Activated CD4-positive, alpha-beta T cell treated with anti-CD3 and anti-CD28 coated beads, Interleukin-2, amount 10 ng/mL, durations not matched to agents 7 days and 5 days (primary cell): Measurements from ENCODE around the gene SLCO4A1. TPM values are rescaled to one million over a fixed set of nuclear protein-coding genes. Genes with fewer than 3 reads are reported as not detected.

Experiments used
- CTCF ChIA-PET: fragments of 350-600 bp; sonication (Branson Sonifier 250); formaldehyde crosslinking; loops from one replicate; lab custom pipeline; 2021; ENCODE audit warnings: antibody characterized with exemption; lab: Charles Lee
- POLR2A ChIA-PET: fragments of 350-600 bp; sonication (Branson Sonifier 250); formaldehyde crosslinking; loops from one replicate; lab custom pipeline; 2021; ENCODE audit warnings: antibody characterized with exemption; lab: Charles Lee
- DNase-seq: peaks from one replicate; pipeline ENCODE4 v3.0.0-alpha.2; 2020
- H3K27ac Mint-ChIP-seq: one replicate; pipeline ENCODE4 v1.8.0; 2021; ENCODE audit warnings: mild to moderate bottlenecking, moderate library complexity, mixed read lengths
- H3K27me3 Mint-ChIP-seq: one replicate; pipeline ENCODE4 v1.8.0; 2021; ENCODE audit warnings: mixed read lengths
- H3K36me3 Mint-ChIP-seq: one replicate; pipeline ENCODE4 v1.8.0; 2021; ENCODE audit warnings: low read depth, mixed read lengths
- H3K4me1 Mint-ChIP-seq: one replicate; pipeline ENCODE4 v1.8.0; 2021; ENCODE audit warnings: mixed read lengths
- H3K4me3 Mint-ChIP-seq: one replicate; pipeline ENCODE4 v1.8.0; 2021; ENCODE audit warnings: mild to moderate bottlenecking, moderate library complexity, mixed read lengths
- H3K9me3 Mint-ChIP-seq: one replicate; pipeline ENCODE4 v1.8.0; 2021; ENCODE audit warnings: mixed read lengths
- total RNA-seq, 2 experiments: library from RNA; stranded (reverse); gene quantifications; one replicate each; pipeline ENCODE4 v1.2.3, GENCODE V29; 2021

Gene SLCO4A1
- total RNA-seq, 2 experiments from 2014 or later: 54.2 to 55.2 TPM

DNA sequence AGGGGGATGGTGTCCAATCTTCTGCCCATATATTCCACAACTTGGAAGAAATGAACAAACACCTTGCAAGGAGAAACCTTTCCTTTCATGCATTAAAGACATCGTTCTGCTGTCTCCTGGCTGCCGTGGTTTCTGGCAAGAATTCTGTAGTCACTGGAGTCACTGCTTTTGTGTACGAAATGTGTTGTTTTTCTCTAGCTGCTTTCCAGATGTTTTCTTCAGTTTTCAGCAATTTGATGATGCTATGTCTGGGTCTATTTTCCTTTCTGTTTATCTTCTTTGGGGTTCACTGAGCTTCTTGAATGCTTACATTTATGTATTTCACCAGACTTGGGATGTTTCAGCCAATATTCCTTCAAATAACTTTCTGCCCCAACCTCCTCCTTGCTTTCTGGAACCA, 40.6 kb upstream of the SLCO4A1 start:
- CTCF ChIA-PET: interaction anchor here (3.4 kb wide), 1 partner anchor 15 kb away, joined by 10 read pairs; no protein-coding TSS in a partner anchor
- H3K27me3 Mint-ChIP-seq: peaks cover 50% of the 10 kb centered on the region

DNA sequence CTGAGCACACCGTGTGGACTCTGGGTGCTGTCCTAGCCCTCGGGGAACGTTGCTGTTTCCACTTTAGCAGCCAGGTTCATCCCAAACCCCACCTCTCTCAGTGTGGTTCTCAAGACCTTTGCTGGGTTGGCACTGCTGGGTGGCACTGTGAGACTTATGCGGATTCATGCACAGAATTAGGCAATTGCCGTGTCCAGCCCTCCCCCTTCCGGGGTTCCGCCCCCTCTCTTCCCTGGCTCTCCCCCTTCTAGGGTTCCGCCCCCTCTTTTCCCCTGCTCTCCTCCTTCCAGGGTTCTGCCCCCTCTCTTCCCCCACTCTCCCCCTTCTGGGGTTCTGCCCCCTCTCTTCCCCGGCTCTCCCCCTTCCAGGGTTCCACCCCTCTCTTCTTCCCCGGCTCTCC, 39.8 kb upstream of the SLCO4A1 start:
- no peaks in the 10 kb centered on the region for H3K9me3 Mint-ChIP-seq
- peak; percentile 30 for DNase-seq
- H3K4me3 Mint-ChIP-seq: peak overlapping the region; percentile 64
- H3K36me3 Mint-ChIP-seq: no peaks in the 10 kb centered on the region
- H3K27ac Mint-ChIP-seq: peak overlapping the region; percentile 79
- peaks cover 34% of the 10 kb centered on the region for H3K4me1 Mint-ChIP-seq
- ChIA-PET CTCF (interaction anchor here (1.0 to 2.7 kb wide), 5 partner anchors 10 to 103 kb away, joined by 3 to 11 read pairs (median 4); no protein-coding TSS in a partner anchor), POLR2A (no interaction called here)
- peaks cover 48% of the 10 kb centered on the region for H3K27me3 Mint-ChIP-seq

More for the DNA sequence above, 40.6 kb upstream of the SLCO4A1 start:
- H3K4me1 Mint-ChIP-seq: peaks cover 34% of the 10 kb centered on the region
- no peaks in the 10 kb centered on the region for H3K9me3 Mint-ChIP-seq
- no peak overlapping the region for H3K27ac Mint-ChIP-seq
- H3K36me3 Mint-ChIP-seq: no peaks in the 10 kb centered on the region
- no peak overlapping the region for H3K4me3 Mint-ChIP-seq
- DNase-seq: no peak
- POLR2A ChIA-PET: no interaction called here

GRCh38 chr20:62603021-62603906, 39.0 kb upstream of the SLCO4A1 start:
- Mint-ChIP-seq H3K4me3 (peak overlapping the region; percentile 64), H3K27me3 (peaks cover 41% of the 10 kb centered on the region), H3K27ac (peak overlapping the region; percentile 79), H3K4me1 (peaks cover 32% of the 10 kb centered on the region), H3K9me3 (no peaks in the 10 kb centered on the region), H3K36me3 (no peaks in the 10 kb centered on the region)
- ChIA-PET CTCF (interaction anchor here (0.9 to 2.7 kb wide), 6 partner anchors 9 to 103 kb away, joined by 3 to 11 read pairs (median 4); no protein-coding TSS in a partner anchor), POLR2A (no interaction called here)
- DNase-seq: peak; percentile 45

DNA sequence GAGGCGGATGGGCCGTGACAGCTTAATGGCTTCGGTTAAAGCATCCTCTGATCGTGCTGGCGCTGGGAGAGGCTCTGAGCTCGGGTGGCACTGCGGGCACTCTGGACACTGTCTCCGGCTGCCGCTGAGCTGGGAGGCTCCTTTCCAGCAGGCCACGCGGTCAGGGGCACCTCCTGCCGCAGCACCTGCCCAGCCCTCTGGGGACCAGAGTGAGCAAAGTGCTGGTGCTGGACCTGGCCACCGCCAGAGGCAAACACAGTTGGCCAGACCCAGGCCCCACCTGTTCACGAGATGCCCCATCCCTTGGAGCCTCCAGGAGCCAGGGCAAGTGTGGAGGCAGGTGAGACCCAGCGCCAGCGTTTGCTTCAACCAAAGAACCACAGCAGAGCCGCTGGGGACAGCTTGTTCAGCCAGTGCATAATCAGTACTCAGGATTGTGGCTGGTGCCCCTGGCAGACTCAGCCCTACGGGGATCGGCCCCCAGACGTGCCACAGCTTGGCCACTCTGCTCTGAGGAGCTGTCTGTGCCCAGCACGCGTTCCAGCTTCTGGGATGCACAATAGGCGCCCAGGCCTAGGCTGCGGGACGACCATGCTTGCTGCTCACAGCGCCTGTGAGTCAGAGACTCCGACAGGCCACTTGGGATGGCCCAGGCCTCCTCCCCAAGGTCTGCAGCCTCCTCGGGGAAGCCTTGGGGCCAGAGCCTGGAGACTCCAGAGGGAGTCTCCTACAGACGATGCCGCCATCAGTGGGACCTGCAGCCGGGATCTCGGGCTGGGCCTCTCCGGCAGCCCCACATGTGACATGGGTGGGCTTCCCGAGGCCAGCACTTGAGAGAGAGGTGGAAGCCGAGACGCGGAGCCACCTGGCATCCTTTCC, 38.2 kb upstream of the SLCO4A1 start:
- no peak for DNase-seq
- no peak overlapping the region for H3K4me3 Mint-ChIP-seq
- ChIA-PET POLR2A (no interaction called here), CTCF (interaction anchor here (0.9 to 2.7 kb wide), 4 partner anchors 8 to 22 kb away, joined by 3 to 11 read pairs (median 6); no protein-coding TSS in a partner anchor)
- H3K9me3 Mint-ChIP-seq: no peaks in the 10 kb centered on the region
- peaks cover 38% of the 10 kb centered on the region for H3K27me3 Mint-ChIP-seq
- peaks cover 25% of the 10 kb centered on the region for H3K4me1 Mint-ChIP-seq
- H3K27ac Mint-ChIP-seq: no peak overlapping the region
- H3K36me3 Mint-ChIP-seq: no peaks in the 10 kb centered on the region

GRCh38 chr20:62604796-62605195, 37.5 kb upstream of the SLCO4A1 start:
- H3K27me3 Mint-ChIP-seq: peaks cover 37% of the 10 kb centered on the region
- H3K27ac Mint-ChIP-seq: peak overlapping the region; percentile 46
- CTCF ChIA-PET: interaction anchor here (2.1 to 2.7 kb wide), 2 partner anchors 12 to 17 kb away, joined by 7 to 11 read pairs; no protein-coding TSS in a partner anchor
- no peak overlapping the region for H3K4me3 Mint-ChIP-seq
- DNase-seq: no peak
- peaks cover 25% of the 10 kb centered on the region for H3K4me1 Mint-ChIP-seq
- H3K9me3 Mint-ChIP-seq: no peaks in the 10 kb centered on the region
- no peaks in the 10 kb centered on the region for H3K36me3 Mint-ChIP-seq
- POLR2A ChIA-PET: no interaction called here

DNA sequence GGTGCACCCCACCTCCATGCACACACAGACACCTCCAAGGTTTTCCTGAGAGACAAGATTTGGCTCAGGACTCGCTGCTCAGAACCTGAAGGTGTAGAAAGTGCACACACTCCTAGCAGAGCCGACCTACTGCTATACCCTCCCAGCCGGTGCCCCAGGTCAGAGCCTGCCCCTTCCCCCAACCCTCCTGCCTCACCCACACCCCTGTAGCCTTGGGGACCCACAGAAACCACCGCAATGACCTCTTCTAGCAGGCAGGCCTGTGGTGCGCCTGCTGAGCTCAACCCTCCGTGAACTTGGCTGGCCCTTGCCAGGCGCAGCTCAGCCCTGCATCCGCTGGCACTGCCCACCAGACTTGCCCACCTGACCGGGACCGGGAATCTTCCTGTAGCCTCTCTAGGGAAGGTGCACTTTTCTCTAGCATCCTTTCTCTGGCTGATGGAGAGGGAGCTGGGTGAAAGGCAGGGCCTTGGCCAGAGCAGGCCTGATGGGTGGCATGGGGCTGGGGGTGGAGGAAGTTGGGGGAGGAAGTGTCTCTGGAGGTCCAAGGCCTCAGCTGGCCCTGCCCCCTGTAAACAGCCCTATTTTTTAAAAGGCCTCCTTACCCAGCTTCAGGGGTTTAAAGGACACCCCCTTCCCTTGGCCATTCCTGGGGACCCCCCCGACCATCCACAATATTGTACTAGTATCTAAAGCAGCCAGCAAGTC, 36.9 kb upstream of the SLCO4A1 start:
- POLR2A ChIA-PET: no interaction called here
- Mint-ChIP-seq H3K4me1 (peaks cover 25% of the 10 kb centered on the region), H3K9me3 (no peaks in the 10 kb centered on the region), H3K27ac (peak overlapping the region; percentile 54), H3K36me3 (no peaks in the 10 kb centered on the region), H3K4me3 (no peak overlapping the region), H3K27me3 (peaks cover 32% of the 10 kb centered on the region)
- no peak for DNase-seq
- CTCF ChIA-PET: interaction anchor here (0.9 to 2.7 kb wide), 2 partner anchors 18 to 106 kb away, joined by 3 to 7 read pairs; no protein-coding TSS in a partner anchor

GRCh38 chr20:62606016-62606415, 36.3 kb upstream of the SLCO4A1 start:
- H3K9me3 Mint-ChIP-seq: peaks cover 3% of the 10 kb centered on the region
- no peak overlapping the region for H3K27ac Mint-ChIP-seq
- H3K4me3 Mint-ChIP-seq: no peak overlapping the region
- ChIA-PET POLR2A (no interaction called here), CTCF (interaction anchor here (0.9 kb wide), 1 partner anchor 106 kb away, joined by 3 read pairs; no protein-coding TSS in a partner anchor)
- H3K36me3 Mint-ChIP-seq: no peaks in the 10 kb centered on the region
- peaks cover 25% of the 10 kb centered on the region for H3K27me3 Mint-ChIP-seq
- peaks cover 25% of the 10 kb centered on the region for H3K4me1 Mint-ChIP-seq
- DNase-seq: no peak

- DNase-seq: no peak
- Mint-ChIP-seq H3K27me3 (peaks cover 20% of the 10 kb centered on the region), H3K4me3 (no peak overlapping the region), H3K36me3 (no peaks in the 10 kb centered on the region), H3K4me1 (peaks cover 21% of the 10 kb centered on the region), H3K27ac (no peak overlapping the region), H3K9me3 (peaks cover 3% of the 10 kb centered on the region)
- ChIA-PET POLR2A (no interaction called here), CTCF (no interaction called here)
These were observed 35.6 kb upstream of the SLCO4A1 start for GRCh38 chr20:62606551-62607201.

- Mint-ChIP-seq H3K4me3 (no peak overlapping the region), H3K9me3 (peaks cover 3% of the 10 kb centered on the region), H3K36me3 (no peaks in the 10 kb centered on the region), H3K4me1 (peaks cover 13% of the 10 kb centered on the region), H3K27ac (no peak overlapping the region), H3K27me3 (peaks cover 13% of the 10 kb centered on the region)
- ChIA-PET POLR2A (no interaction called here), CTCF (interaction anchor here (1.5 kb wide), 1 partner anchor 9 kb away, joined by 5 read pairs; no protein-coding TSS in a partner anchor)
- DNase-seq: no peak
These were observed 34.7 kb upstream of the SLCO4A1 start for GRCh38 chr20:62607366-62608217.

GRCh38 chr20:62608218-62608565, 34.1 kb upstream of the SLCO4A1 start:
- no peak for DNase-seq
- Mint-ChIP-seq H3K27ac (no peak overlapping the region), H3K4me1 (peaks cover 7% of the 10 kb centered on the region), H3K9me3 (peaks cover 3% of the 10 kb centered on the region), H3K36me3 (no peaks in the 10 kb centered on the region), H3K27me3 (peaks cover 13% of the 10 kb centered on the region), H3K4me3 (no peak overlapping the region)
- POLR2A ChIA-PET: no interaction called here
- CTCF ChIA-PET: interaction anchor here (1.5 kb wide), 1 partner anchor 8 kb away, joined by 5 read pairs; no protein-coding TSS in a partner anchor

DNA sequence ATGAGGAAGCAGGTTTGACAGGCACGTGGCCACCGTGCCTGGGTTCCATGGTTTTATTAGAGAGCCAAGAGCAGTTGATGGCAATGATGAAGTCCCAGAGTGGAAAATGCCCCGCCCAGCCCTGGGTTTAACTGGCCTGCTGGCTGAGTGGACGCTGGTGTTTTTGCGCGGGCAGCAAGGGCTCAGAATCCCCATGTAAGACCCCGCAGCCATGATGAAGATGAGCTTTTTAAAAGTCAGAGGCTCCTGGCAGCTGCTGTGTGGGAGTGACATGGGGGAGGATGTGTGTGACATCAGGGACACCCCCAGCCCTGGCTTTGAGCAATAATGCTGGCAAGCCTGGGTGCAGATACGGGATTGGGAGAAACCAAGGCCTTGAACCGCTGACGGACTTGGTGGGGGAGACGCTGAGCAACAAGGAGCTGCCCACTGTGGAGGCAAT, 33.0 kb upstream of the SLCO4A1 start:
- no peak for DNase-seq
- Mint-ChIP-seq H3K27ac (no peak overlapping the region), H3K9me3 (peaks cover 3% of the 10 kb centered on the region), H3K4me1 (no peaks in the 10 kb centered on the region), H3K36me3 (no peaks in the 10 kb centered on the region), H3K27me3 (peaks cover 21% of the 10 kb centered on the region), H3K4me3 (no peak overlapping the region)
- ChIA-PET POLR2A (no interaction called here), CTCF (interaction anchor here (0.6 to 1.7 kb wide), 3 partner anchors 10 to 339 kb away, joined by 3 to 7 read pairs (median 6); no protein-coding TSS in a partner anchor)
